Measurements from ENCODE around the gene RHOH.
"Not testable (repeated sequence)": the region's sequence is repeated elsewhere in the genome, so short reads cannot be mapped to it uniquely, and the experiment has no call there.

RHOH gene

GRCh38 chr4:40196724-40197281 lies at the start of gene RHOH:
Gene RHOH, plus strand, starts transcription at chr4:40197031. Its CDS starts 46,356 bp downstream, at chr4:40243387.
- peaks cover 12% of the 10 kb centered on the region for H3K36me3 Mint-ChIP-seq
- H3K9me3 Mint-ChIP-seq = no peaks in the 10 kb centered on the region
- peak within 1 kb of the TSS; percentile 96 for H3K27ac Mint-ChIP-seq
- H3K27me3 Mint-ChIP-seq = no peaks in the 10 kb centered on the region
- peak; percentile 53 for ATAC-seq
- peak within 1 kb of the TSS; percentile 94 for H3K4me3 Mint-ChIP-seq
- H3K4me1 Mint-ChIP-seq = peaks cover 57% of the 10 kb centered on the region

GRCh38 chr4:40147490-40147889 lies 49.3 kb upstream of the RHOH start:
- not testable (repeated sequence) for H3K27ac Mint-ChIP-seq, H3K4me3 Mint-ChIP-seq, H3K27me3 Mint-ChIP-seq, H3K9me3 Mint-ChIP-seq, ATAC-seq
- Mint-ChIP-seq H3K4me1 (peaks cover 12% of the 10 kb centered on the region), H3K36me3 (peaks cover 18% of the 10 kb centered on the region)

- peaks cover 12% of the 10 kb centered on the region for H3K4me1 Mint-ChIP-seq
- peak; percentile 82 for ATAC-seq
- H3K4me3 Mint-ChIP-seq = no peak overlapping the region
- H3K27ac Mint-ChIP-seq = peak overlapping the region; percentile 66
- no peaks in the 10 kb centered on the region for H3K9me3 Mint-ChIP-seq
- no peaks in the 10 kb centered on the region for H3K27me3 Mint-ChIP-seq
- peaks cover 11% of the 10 kb centered on the region for H3K36me3 Mint-ChIP-seq
Observed at GRCh38 chr4:40149960-40150385, 46.9 kb upstream of the RHOH start.

- peaks cover 12% of the 10 kb centered on the region for H3K4me1 Mint-ChIP-seq
- H3K36me3 Mint-ChIP-seq = peaks cover 11% of the 10 kb centered on the region
- no peak for ATAC-seq
- peak overlapping the region; percentile 51 for H3K27ac Mint-ChIP-seq
- no peaks in the 10 kb centered on the region for H3K9me3 Mint-ChIP-seq
- no peak overlapping the region for H3K4me3 Mint-ChIP-seq
- no peaks in the 10 kb centered on the region for H3K27me3 Mint-ChIP-seq
Observed at GRCh38 chr4:40150932-40151331, 45.9 kb upstream of the RHOH start.

GRCh38 chr4:40152637-40153036 lies 44.2 kb upstream of the RHOH start:
- ATAC-seq = no peak
- Mint-ChIP-seq H3K4me1 (peaks cover 12% of the 10 kb centered on the region), H3K27ac (no peak overlapping the region), H3K9me3 (no peaks in the 10 kb centered on the region), H3K4me3 (no peak overlapping the region), H3K27me3 (no peaks in the 10 kb centered on the region), H3K36me3 (peaks cover 5% of the 10 kb centered on the region)

- H3K9me3 Mint-ChIP-seq = no peaks in the 10 kb centered on the region
Observed at GRCh38 chr4:40157436-40157835, 39.4 kb upstream of the RHOH start.

GRCh38 chr4:40160258-40160657 lies 36.6 kb upstream of the RHOH start:
- ATAC-seq = no peak
- peaks cover 8% of the 10 kb centered on the region for H3K36me3 Mint-ChIP-seq
- H3K27me3 Mint-ChIP-seq = no peaks in the 10 kb centered on the region
- H3K4me3 Mint-ChIP-seq = no peak overlapping the region
- H3K4me1 Mint-ChIP-seq = peaks cover 6% of the 10 kb centered on the region
- H3K9me3 Mint-ChIP-seq = no peaks in the 10 kb centered on the region
- H3K27ac Mint-ChIP-seq = no peak overlapping the region

More at GRCh38 chr4:40157436-40157835, 39.4 kb upstream of the RHOH start:
- ATAC-seq = no peak
- Mint-ChIP-seq H3K36me3 (peaks cover 4% of the 10 kb centered on the region), H3K4me3 (no peak overlapping the region), H3K27me3 (no peaks in the 10 kb centered on the region), H3K27ac (no peak overlapping the region), H3K4me1 (no peaks in the 10 kb centered on the region)

- no peak overlapping the region for H3K4me3 Mint-ChIP-seq
- H3K27me3 Mint-ChIP-seq = no peaks in the 10 kb centered on the region
- peaks cover 12% of the 10 kb centered on the region for H3K4me1 Mint-ChIP-seq
- peaks cover 6% of the 10 kb centered on the region for H3K9me3 Mint-ChIP-seq
- ATAC-seq = no peak
- H3K27ac Mint-ChIP-seq = no peak overlapping the region
- peaks cover 23% of the 10 kb centered on the region for H3K36me3 Mint-ChIP-seq
Observed at GRCh38 chr4:40164459-40164858, 32.4 kb upstream of the RHOH start.

- no peaks in the 10 kb centered on the region for H3K27me3 Mint-ChIP-seq
- no peak overlapping the region for H3K4me3 Mint-ChIP-seq
- ATAC-seq = no peak
- no peak overlapping the region for H3K27ac Mint-ChIP-seq
- peaks cover 12% of the 10 kb centered on the region for H3K4me1 Mint-ChIP-seq
- peaks cover 23% of the 10 kb centered on the region for H3K36me3 Mint-ChIP-seq
- H3K9me3 Mint-ChIP-seq = peaks cover 6% of the 10 kb centered on the region
Observed at GRCh38 chr4:40165916-40166315, 30.9 kb upstream of the RHOH start.

GRCh38 chr4:40168070-40168469 lies 28.8 kb upstream of the RHOH start:
- ATAC-seq = no peak
- peaks cover 6% of the 10 kb centered on the region for H3K9me3 Mint-ChIP-seq

GRCh38 chr4:40170588-40170987 lies 26.2 kb upstream of the RHOH start:
- peaks cover 15% of the 10 kb centered on the region for H3K36me3 Mint-ChIP-seq
- H3K27ac Mint-ChIP-seq = no peak overlapping the region
- peaks cover 30% of the 10 kb centered on the region for H3K4me1 Mint-ChIP-seq
- H3K9me3 Mint-ChIP-seq = peaks cover 6% of the 10 kb centered on the region
- H3K4me3 Mint-ChIP-seq = no peak overlapping the region
- H3K27me3 Mint-ChIP-seq = no peaks in the 10 kb centered on the region
- ATAC-seq = no peak

More at GRCh38 chr4:40168070-40168469, 28.8 kb upstream of the RHOH start:
- Mint-ChIP-seq H3K27ac (no peak overlapping the region), H3K27me3 (no peaks in the 10 kb centered on the region), H3K4me1 (peaks cover 25% of the 10 kb centered on the region), H3K4me3 (no peak overlapping the region), H3K36me3 (peaks cover 15% of the 10 kb centered on the region)

- Mint-ChIP-seq H3K9me3 (no peaks in the 10 kb centered on the region), H3K36me3 (no peaks in the 10 kb centered on the region), H3K4me3 (peak overlapping the region; percentile 70), H3K27ac (peak overlapping the region; percentile 26), H3K27me3 (no peaks in the 10 kb centered on the region), H3K4me1 (peaks cover 34% of the 10 kb centered on the region)
- ATAC-seq = peak; percentile 75
Observed at GRCh38 chr4:40173470-40173875, 23.4 kb upstream of the RHOH start.

GRCh38 chr4:40176602-40177001 lies 20.2 kb upstream of the RHOH start:
- Mint-ChIP-seq H3K9me3 (no peaks in the 10 kb centered on the region), H3K36me3 (no peaks in the 10 kb centered on the region), H3K27ac (no peak overlapping the region), H3K4me3 (no peak overlapping the region), H3K4me1 (peaks cover 39% of the 10 kb centered on the region), H3K27me3 (no peaks in the 10 kb centered on the region)
- no peak for ATAC-seq

- H3K27ac Mint-ChIP-seq = peak overlapping the region; percentile 63
- no peaks in the 10 kb centered on the region for H3K27me3 Mint-ChIP-seq
- H3K4me3 Mint-ChIP-seq = no peak overlapping the region
- H3K36me3 Mint-ChIP-seq = no peaks in the 10 kb centered on the region
- no peaks in the 10 kb centered on the region for H3K9me3 Mint-ChIP-seq
- ATAC-seq = no peak
- peaks cover 45% of the 10 kb centered on the region for H3K4me1 Mint-ChIP-seq
Observed at GRCh38 chr4:40177591-40177990, 19.2 kb upstream of the RHOH start.

- ATAC-seq = no peak
- no peak overlapping the region for H3K27ac Mint-ChIP-seq
Observed at GRCh38 chr4:40178672-40179071, 18.2 kb upstream of the RHOH start.

GRCh38 chr4:40179360-40179759 lies 17.5 kb upstream of the RHOH start:
- H3K4me1 Mint-ChIP-seq = peaks cover 41% of the 10 kb centered on the region
- ATAC-seq = no peak
- no peaks in the 10 kb centered on the region for H3K27me3 Mint-ChIP-seq
- H3K4me3 Mint-ChIP-seq = no peak overlapping the region
- H3K27ac Mint-ChIP-seq = no peak overlapping the region
- H3K9me3 Mint-ChIP-seq = no peaks in the 10 kb centered on the region
- no peaks in the 10 kb centered on the region for H3K36me3 Mint-ChIP-seq

More at GRCh38 chr4:40178672-40179071, 18.2 kb upstream of the RHOH start:
- Mint-ChIP-seq H3K36me3 (no peaks in the 10 kb centered on the region), H3K4me1 (peaks cover 39% of the 10 kb centered on the region), H3K27me3 (no peaks in the 10 kb centered on the region), H3K9me3 (no peaks in the 10 kb centered on the region), H3K4me3 (no peak overlapping the region)

Measured in stimulated activated memory B cell treated with anti-CD40 and anti-IgM and Interleukin-4, amounts not matched to agents 10 μg/mL and 1 μg/mL and 100 μg/mL, for 72 hours (primary cell).